K562 (cell line): ENCODE measurements around the gene RALY. TPM values are rescaled to one million over a fixed set of nuclear protein-coding genes. Genes with fewer than 3 reads are reported as not detected.
A peak's percentile ranks its signal among the peaks of the same experiment; 100 is the strongest.

Source experiments
- ATF6 ChIP-seq: sonication (generic); formaldehyde crosslinking; IDR thresholded peaks from 2 replicates; pipeline ENCODE4 v1.4.0; 2020; ENCODE audit warnings: mild to moderate bottlenecking, missing genetic modification reagents
- E2F5 ChIP-seq: sonication (generic); formaldehyde crosslinking; IDR thresholded peaks from 2 replicates; pipeline ENCODE4 v1.8.0; 2022; ENCODE audit warnings: mild to moderate bottlenecking, missing genetic modification reagents
- E2F6 ChIP-seq, 2 experiments: IDR thresholded peaks; 2 replicates each; pipeline ENCODE4 v1.6.1; 2011; ENCODE audit warnings: borderline replicate concordance in 1 of 2, control low read depth in 1 of 2, low read depth in 1 of 2, low read length in 1 of 2, mild to moderate bottlenecking in 1 of 2, mixed read lengths in 1 of 2, moderate library complexity in 1 of 2; ENCODE audit not compliant: insufficient read depth in 1 of 2, insufficient read length in 1 of 2, poor library complexity in 1 of 2, severe bottlenecking in 1 of 2; ENCODE audit errors: extremely low read depth in 1 of 2
- GABPB1 ChIP-seq: sonication (generic); formaldehyde crosslinking; IDR thresholded peaks from 2 replicates; pipeline ENCODE4 v1.8.0; 2022; ENCODE audit warnings: mild to moderate bottlenecking, missing genetic modification reagents
- HDGF ChIP-seq: fragments of 450-650 bp; IDR thresholded peaks from 2 replicates; pipeline ENCODE4 v1.6.1; 2016
- HNRNPLL ChIP-seq: fragments of 200-400 bp; formaldehyde crosslinking; IDR thresholded peaks from 2 replicates; pipeline ENCODE4 v1.6.1; 2017; ENCODE audit warnings: low read length, low read depth, mild to moderate bottlenecking; ENCODE audit not compliant: poor library complexity, severe bottlenecking
- HOXB6 ChIP-seq: fragments of 250-450 bp; sonication (Bioruptor Pico); IDR thresholded peaks from 2 replicates; pipeline ENCODE4 v1.5.1; 2022; ENCODE audit warnings: mild to moderate bottlenecking, borderline replicate concordance
- SMARCA5 ChIP-seq: fragments of 450-650 bp; IDR thresholded peaks from 2 replicates; pipeline ENCODE4 v1.6.1; 2016
- SNIP1 ChIP-seq: fragments of 450-650 bp; IDR thresholded peaks from 2 replicates; pipeline ENCODE4 v1.7.1; 2017; ENCODE audit warnings: low read depth, mild to moderate bottlenecking
- TCFL5 ChIP-seq: fragments of 250-450 bp; sonication (Bioruptor Pico); conservative IDR thresholded peaks from 2 replicates; pipeline ENCODE4 v1.6.1; 2021; ENCODE audit warnings: mild to moderate bottlenecking, moderate library complexity, matching md5 sums
- TEAD1 ChIP-seq, 2 experiments: fragments of 450-650 bp in 1 of 2; sonication (generic) in 1 of 2; formaldehyde crosslinking; IDR thresholded peaks; 2 replicates each; pipeline versions ENCODE4 v1.4.0 to v1.8.0; 2020 to 2022; ENCODE audit warnings: mild to moderate bottlenecking in 2 of 2, missing genetic modification reagents in 1 of 2
- TOE1 ChIP-seq, 2 experiments: fragments of 450-650 bp in 1 of 2; sonication (generic) in 1 of 2; formaldehyde crosslinking in 1 of 2; IDR thresholded peaks; 2 replicates each; pipeline versions ENCODE4 v1.7.1 to v1.8.0; 2016 to 2022; ENCODE audit warnings: borderline replicate concordance in 2 of 2, mild to moderate bottlenecking in 2 of 2, antibody characterized with exemption in 1 of 2, inconsistent platforms in 1 of 2, low read depth in 1 of 2, missing genetic modification reagents in 1 of 2, moderate library complexity in 1 of 2
- ZBTB17 ChIP-seq: fragments of 450-650 bp; formaldehyde crosslinking; IDR thresholded peaks from 2 replicates; pipeline ENCODE4 v1.4.0; 2020; ENCODE audit warnings: mild to moderate bottlenecking
- ZNF134 ChIP-seq: fragments of 250-450 bp; sonication (Bioruptor Pico); conservative IDR thresholded peaks from 2 replicates; pipeline ENCODE4 v1.4.0; 2020
- ZNF174 ChIP-seq: fragments of 250-450 bp; sonication (Bioruptor Pico); IDR thresholded peaks from 2 replicates; pipeline ENCODE4 v1.4.0; 2020; ENCODE audit warnings: mild to moderate bottlenecking
- polyA plus RNA-seq, 8 experiments: library from polyadenylated mRNA; depleted of rRNA in 4 of 8; stranded (reverse) in 5 of 8; unstranded in 3 of 8; fragments of >200 nt; fragmentation: Nextera tagmentation in 2 of 8; fragmentation: Illumina TruSeq in 1 of 8; extraction: Ambion mirVana in 2 of 8; extraction: Trizol in 1 of 8; gene quantifications; 2 replicates each; pipeline versions ENCODE4 v1.2.1 to v1.2.3, GENCODE V29; 2011 to 2014; ENCODE audit warnings: inconsistent platforms in 1 of 8, missing spikeins in 1 of 8
- total RNA-seq, 7 experiments: library from RNA; depleted of rRNA in 6 of 7; stranded (reverse); fragments of >200 nt in 6 of 7; fragmentation: Illumina TruSeq in 2 of 7; extraction: Trizol in 2 of 7; gene quantifications; 2 replicates each; pipeline versions ENCODE4 v1.2.1 to v1.2.3, GENCODE V29; 2011 to 2021; ENCODE audit warnings: low replicate concordance in 1 of 7
- TF ChIP-seq, protein P1 (sequence below): fragments of 450-650 bp; formaldehyde crosslinking; IDR thresholded peaks from 2 replicates; pipeline ENCODE4 v1.4.0; 2020; ENCODE audit warnings: mild to moderate bottlenecking, moderate library complexity
- TF ChIP-seq, protein P2 (sequence below): sonication (generic); formaldehyde crosslinking; IDR thresholded peaks from 2 replicates; pipeline ENCODE4 v1.8.0; 2022; ENCODE audit warnings: missing genetic modification reagents, mild to moderate bottlenecking, borderline replicate concordance
- TF ChIP-seq, protein P3 (sequence below): fragments of 250-450 bp; sonication (Bioruptor Pico); IDR thresholded peaks from 2 replicates; pipeline ENCODE4 v1.9.0; 2021; ENCODE audit warnings: mild to moderate bottlenecking

Gene RALY
- total and polyA plus RNA-seq, 9 of the 15 experiments (the other 6 are each of a cell fraction or from before 2014, with no cell fraction given): 0.80 to 207 (median 128) TPM

GRCh38 chr20:33992145-33992922 is 1.4 kb upstream of the RALY start (continued):
- TF ChIP-seq, protein P1, sequence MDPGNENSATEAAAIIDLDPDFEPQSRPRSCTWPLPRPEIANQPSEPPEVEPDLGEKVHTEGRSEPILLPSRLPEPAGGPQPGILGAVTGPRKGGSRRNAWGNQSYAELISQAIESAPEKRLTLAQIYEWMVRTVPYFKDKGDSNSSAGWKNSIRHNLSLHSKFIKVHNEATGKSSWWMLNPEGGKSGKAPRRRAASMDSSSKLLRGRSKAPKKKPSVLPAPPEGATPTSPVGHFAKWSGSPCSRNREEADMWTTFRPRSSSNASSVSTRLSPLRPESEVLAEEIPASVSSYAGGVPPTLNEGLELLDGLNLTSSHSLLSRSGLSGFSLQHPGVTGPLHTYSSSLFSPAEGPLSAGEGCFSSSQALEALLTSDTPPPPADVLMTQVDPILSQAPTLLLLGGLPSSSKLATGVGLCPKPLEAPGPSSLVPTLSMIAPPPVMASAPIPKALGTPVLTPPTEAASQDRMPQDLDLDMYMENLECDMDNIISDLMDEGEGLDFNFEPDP (CRISPR knock-in tag): no peak
- TF ChIP-seq ZBTB17 (CRISPR knock-in tag) (no peak), HDGF (no peak; the same call in 1 of the 2 replicates), ZNF134 (CRISPR knock-in tag) (no peak), ATF6 (no peak), TEAD1 (CRISPR knock-in tag; IDR thresholded peaks at IDR 0.05) (no peak), SMARCA5 (0 out of 2 replicates have a peak, but pooled peaks have one; percentile 34), TOE1 (IDR thresholded peaks at IDR 0.05; ENCODE audit: borderline replicate concordance) (no peak), TOE1 (CRISPR knock-in tag; IDR thresholded peaks at IDR 0.05; ENCODE audit: borderline replicate concordance, low read depth) (no peak), E2F5 (CRISPR knock-in tag) (no peak), ZNF174 (CRISPR knock-in tag) (no peak), TCFL5 (no peak), HNRNPLL (no peak), E2F6 (IDR thresholded peaks at IDR 0.05; ENCODE audit: borderline replicate concordance in 1 of 2, extremely low read depth in 1 of 2, insufficient read depth in 1 of 2, insufficient read length in 1 of 2, low read depth in 1 of 2, low read length in 1 of 2, poor library complexity in 1 of 2, severe bottlenecking in 1 of 2) (no peak), HOXB6 (no peak), SNIP1 (no peak), GABPB1 (no peak)
- TF ChIP-seq, protein P2, sequence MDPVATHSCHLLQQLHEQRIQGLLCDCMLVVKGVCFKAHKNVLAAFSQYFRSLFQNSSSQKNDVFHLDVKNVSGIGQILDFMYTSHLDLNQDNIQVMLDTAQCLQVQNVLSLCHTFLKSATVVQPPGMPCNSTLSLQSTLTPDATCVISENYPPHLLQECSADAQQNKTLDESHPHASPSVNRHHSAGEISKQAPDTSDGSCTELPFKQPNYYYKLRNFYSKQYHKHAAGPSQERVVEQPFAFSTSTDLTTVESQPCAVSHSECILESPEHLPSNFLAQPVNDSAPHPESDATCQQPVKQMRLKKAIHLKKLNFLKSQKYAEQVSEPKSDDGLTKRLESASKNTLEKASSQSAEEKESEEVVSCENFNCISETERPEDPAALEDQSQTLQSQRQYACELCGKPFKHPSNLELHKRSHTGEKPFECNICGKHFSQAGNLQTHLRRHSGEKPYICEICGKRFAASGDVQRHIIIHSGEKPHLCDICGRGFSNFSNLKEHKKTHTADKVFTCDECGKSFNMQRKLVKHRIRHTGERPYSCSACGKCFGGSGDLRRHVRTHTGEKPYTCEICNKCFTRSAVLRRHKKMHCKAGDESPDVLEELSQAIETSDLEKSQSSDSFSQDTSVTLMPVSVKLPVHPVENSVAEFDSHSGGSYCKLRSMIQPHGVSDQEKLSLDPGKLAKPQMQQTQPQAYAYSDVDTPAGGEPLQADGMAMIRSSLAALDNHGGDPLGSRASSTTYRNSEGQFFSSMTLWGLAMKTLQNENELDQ (CRISPR knock-in tag): peak; percentile 63; the same call in 1 of the 2 replicates
- TF ChIP-seq, protein P3, sequence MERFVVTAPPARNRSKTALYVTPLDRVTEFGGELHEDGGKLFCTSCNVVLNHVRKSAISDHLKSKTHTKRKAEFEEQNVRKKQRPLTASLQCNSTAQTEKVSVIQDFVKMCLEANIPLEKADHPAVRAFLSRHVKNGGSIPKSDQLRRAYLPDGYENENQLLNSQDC (CRISPR knock-in tag): no peak
